Suprapubic skin (tissue), 4 donors: ENCODE data around the gene MSMP. TPM values are rescaled to one million over a fixed set of nuclear protein-coding genes. Genes with fewer than 3 reads are reported as not detected.

Experiments
- DNase-seq, 2 donors: peaks; one replicate each; pipeline ENCODE4 v3.0.0-alpha.2; 2019; ENCODE audit warnings: low spot score in 2 of 2
- H3K27ac ChIP-seq: fragments of 200-600 bp; sonication (generic); one replicate; pipeline ENCODE4 v1.5.1; 2019
- H3K27me3 ChIP-seq: fragments of 200-600 bp; sonication (generic); one replicate; pipeline ENCODE4 v1.5.1; 2019
- H3K36me3 ChIP-seq: fragments of 200-600 bp; sonication (generic); one replicate; pipeline ENCODE4 v1.5.1; 2019
- H3K4me1 ChIP-seq: fragments of 200-600 bp; sonication (generic); one replicate; pipeline ENCODE4 v1.5.1; 2019
- H3K4me3 ChIP-seq: fragments of 200-600 bp; sonication (generic); one replicate; pipeline ENCODE4 v1.5.1; 2019; ENCODE audit warnings: mild to moderate bottlenecking
- H3K9me3 ChIP-seq: fragments of 200-600 bp; sonication (generic); one replicate; pipeline ENCODE4 v1.5.1; 2019
- EP300 ChIP-seq: sonication (generic); formaldehyde crosslinking; IDR thresholded peaks from one replicate; pipeline ENCODE4 v1.6.1; 2017; ENCODE audit warnings: antibody characterized with exemption
- POLR2A ChIP-seq, 2 donors: fragments of 450-650 bp; IDR thresholded peaks; one replicate each; pipeline ENCODE4 v1.6.1; 2017; ENCODE audit warnings: antibody characterized with exemption in 2 of 2, mild to moderate bottlenecking in 2 of 2, moderate library complexity in 2 of 2
- POLR2AphosphoS5 ChIP-seq, 3 donors: sonication (generic); formaldehyde crosslinking; IDR thresholded peaks; one replicate each; pipeline ENCODE4 v1.6.1; 2017; ENCODE audit warnings: antibody characterized with exemption in 3 of 3
- WGBS: methylation state at CpG from one replicate; pipeline ENCODE4 v1.1.5; 2018; 5-methylcytosine and 5-hydroxymethylcytosine counted together
- total RNA-seq, 4 donors: library from RNA; depleted of rRNA; stranded (reverse); fragments of >200 nt; gene quantifications; one replicate each; pipeline ENCODE4 v1.1.0, GENCODE V29; 2016
- TF ChIP-seq, protein P1 (sequence below), 2 donors: fragments of 200-600 bp in 1 of 2; fragments of 450-650 bp in 1 of 2; sonication (generic) in 1 of 2; IDR thresholded peaks; one replicate each; pipeline ENCODE4 v1.5.1; 2016 to 2019; ENCODE audit warnings: antibody characterized with exemption in 2 of 2, mild to moderate bottlenecking in 1 of 2, moderate library complexity in 1 of 2

Gene MSMP, protein sequence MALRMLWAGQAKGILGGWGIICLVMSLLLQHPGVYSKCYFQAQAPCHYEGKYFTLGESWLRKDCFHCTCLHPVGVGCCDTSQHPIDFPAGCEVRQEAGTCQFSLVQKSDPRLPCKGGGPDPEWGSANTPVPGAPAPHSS
- total RNA-seq: not detected

DNA sequence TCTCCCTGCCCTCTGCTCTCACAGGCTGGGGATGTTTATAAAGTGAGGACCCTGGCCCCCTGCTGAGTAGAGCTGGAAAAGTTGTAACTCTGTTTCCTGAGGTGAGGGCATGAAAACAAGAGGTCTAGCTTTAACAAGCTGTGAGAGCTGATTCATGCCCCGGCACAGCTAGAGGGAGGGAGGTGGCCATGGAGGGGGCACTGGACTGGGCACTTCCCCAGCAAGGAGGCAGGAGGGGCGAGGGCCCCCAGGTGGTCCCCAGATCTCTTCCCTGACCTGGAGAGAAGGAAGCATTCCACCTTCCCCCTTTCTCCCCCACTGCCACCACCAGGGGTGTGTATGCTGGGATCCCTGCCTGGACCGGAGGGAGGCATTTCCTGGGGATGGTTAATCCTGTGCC, at the start of gene MSMP:
TSS of gene MSMP (minus strand) at position 13 of the 400 bp plus-strand sequence. CDS start 147 bp downstream, outside the sequence.
- H3K4me3 ChIP-seq: no peak within 1 kb of the TSS
- no peak for DNase-seq
- H3K27me3 ChIP-seq: no peaks in the 10 kb centered on the region
- no peak for TF ChIP-seq EP300
- TF ChIP-seq, protein P1, sequence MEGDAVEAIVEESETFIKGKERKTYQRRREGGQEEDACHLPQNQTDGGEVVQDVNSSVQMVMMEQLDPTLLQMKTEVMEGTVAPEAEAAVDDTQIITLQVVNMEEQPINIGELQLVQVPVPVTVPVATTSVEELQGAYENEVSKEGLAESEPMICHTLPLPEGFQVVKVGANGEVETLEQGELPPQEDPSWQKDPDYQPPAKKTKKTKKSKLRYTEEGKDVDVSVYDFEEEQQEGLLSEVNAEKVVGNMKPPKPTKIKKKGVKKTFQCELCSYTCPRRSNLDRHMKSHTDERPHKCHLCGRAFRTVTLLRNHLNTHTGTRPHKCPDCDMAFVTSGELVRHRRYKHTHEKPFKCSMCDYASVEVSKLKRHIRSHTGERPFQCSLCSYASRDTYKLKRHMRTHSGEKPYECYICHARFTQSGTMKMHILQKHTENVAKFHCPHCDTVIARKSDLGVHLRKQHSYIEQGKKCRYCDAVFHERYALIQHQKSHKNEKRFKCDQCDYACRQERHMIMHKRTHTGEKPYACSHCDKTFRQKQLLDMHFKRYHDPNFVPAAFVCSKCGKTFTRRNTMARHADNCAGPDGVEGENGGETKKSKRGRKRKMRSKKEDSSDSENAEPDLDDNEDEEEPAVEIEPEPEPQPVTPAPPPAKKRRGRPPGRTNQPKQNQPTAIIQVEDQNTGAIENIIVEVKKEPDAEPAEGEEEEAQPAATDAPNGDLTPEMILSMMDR (IDR thresholded peaks at IDR 0.05): no peak
- TF ChIP-seq POLR2A (IDR thresholded peaks at IDR 0.05): no peak
- TF ChIP-seq POLR2AphosphoS5 (IDR thresholded peaks at IDR 0.05): no peak
- H3K36me3 ChIP-seq: peaks cover 45% of the 10 kb centered on the region
- H3K27ac ChIP-seq: no peak within 1 kb of the TSS
- peaks cover 42% of the 10 kb centered on the region for H3K4me1 ChIP-seq
- WGBS: 67% methylated on average over 3 of the region's 3 CpGs
- H3K9me3 ChIP-seq: no peaks in the 10 kb centered on the region

DNA sequence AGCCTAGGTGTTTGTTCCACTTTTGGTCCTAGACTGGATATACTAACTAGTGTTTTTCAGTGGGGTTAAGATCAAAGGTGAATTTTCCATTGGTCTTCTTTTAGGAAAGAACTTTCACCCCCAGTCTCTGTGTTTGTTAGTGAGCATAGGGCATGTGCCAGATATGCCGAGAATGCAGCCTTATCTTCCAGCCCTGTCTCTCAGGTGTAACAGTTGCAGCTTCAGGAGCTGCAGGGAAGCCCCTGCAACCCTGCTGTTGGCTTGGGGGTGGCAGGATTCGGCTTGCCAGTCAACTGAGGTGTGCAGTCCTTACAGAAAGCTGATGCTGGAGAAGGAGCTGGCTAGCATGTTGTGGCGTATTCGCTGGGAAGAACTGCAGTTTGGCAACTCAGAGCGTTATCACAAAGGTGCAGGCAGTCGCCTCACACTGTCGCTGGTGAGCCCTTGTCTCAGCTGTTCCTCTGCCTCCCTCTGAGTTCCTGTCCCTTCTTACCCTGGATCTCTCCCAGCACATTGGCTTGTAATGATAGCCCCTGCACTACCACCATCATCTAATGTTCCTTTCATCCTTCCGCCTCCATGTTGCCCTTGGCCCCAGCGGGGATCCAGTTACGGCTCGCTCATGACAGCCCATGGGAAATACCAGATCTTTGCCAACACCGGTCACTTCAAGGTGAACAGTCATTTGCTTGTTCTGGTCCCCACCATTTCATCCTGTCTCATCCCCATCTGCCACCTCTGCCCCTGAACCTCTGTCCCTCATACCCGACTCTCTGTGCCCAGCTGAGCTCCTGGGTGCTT, 47.5 kb upstream of the MSMP start:
- WGBS: 97% methylated on average over 13 of the region's 13 CpGs
- Histone ChIP-seq H3K4me3 (no peak overlapping the region), H3K4me1 (no peaks in the 10 kb centered on the region), H3K27me3 (no peaks in the 10 kb centered on the region), H3K36me3 (peaks cover 33% of the 10 kb centered on the region), H3K27ac (no peak overlapping the region), H3K9me3 (no peaks in the 10 kb centered on the region)
- TF ChIP-seq POLR2A (IDR thresholded peaks at IDR 0.05) (no peak), POLR2AphosphoS5 (IDR thresholded peaks at IDR 0.05) (no peak), EP300 (no peak)
- TF ChIP-seq, protein P1 (IDR thresholded peaks at IDR 0.05): no peak
- no peak for DNase-seq

DNA sequence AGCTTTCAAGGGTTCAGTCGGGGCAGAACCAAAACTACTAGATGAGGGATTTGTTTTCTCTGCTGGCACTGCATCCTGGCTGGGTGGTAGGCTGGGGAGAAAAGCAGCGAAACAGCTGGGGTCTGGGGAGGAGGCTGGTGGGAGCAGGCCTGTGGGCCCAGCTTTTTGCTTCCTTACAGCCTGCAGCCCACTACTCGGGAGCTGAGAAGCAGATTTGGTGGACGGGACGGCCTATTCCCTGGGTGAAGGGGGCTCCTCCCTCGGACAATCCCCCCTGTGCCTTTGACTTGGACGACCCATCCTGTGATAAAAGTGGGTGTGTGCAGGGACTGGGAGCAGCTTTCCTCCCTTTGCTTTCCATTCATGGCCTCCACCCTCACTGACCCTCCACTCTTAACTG, 46.5 kb upstream of the MSMP start:
- WGBS: 79% methylated on average over 7 of the region's 7 CpGs
- H3K9me3 ChIP-seq: no peaks in the 10 kb centered on the region
- no peak for DNase-seq

DNA sequence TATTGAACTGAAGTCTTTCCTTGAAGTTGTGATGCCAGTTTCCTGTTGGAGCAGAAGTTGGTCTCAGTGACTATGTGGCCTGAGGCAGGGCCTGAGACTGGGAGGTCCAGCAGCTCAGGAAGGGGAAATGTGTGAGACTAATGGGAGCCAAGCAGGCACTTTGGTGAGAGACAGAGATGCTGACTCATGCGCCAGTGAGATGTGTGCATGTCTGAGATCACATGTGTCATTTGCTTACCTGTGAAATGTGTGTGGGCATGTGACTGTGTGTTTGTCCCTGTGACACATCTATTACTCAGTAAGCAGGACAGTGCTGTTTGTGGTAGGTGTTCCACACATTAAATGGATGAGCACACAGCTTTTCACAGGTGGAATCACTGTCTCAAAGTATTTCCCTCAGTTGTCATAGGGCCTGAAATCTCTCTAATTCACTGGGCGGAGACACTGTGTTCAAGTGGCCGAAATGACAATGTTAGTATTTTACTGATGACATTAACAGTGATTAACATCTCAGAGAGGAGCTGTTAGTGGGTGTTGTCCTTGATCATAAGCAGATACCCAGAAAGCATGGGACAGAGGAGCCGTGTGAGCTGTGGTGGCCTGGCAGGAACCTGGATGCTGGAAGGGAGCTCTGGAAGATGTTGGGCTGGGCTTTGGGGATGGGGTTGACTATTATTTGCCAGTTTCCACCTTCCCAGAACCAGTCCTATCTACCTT, 44.7 kb upstream of the MSMP start:
- no peaks in the 10 kb centered on the region for H3K27me3 ChIP-seq
- no peaks in the 10 kb centered on the region for H3K9me3 ChIP-seq
- peaks cover 22% of the 10 kb centered on the region for H3K36me3 ChIP-seq
- no peak overlapping the region for H3K27ac ChIP-seq
- no peak for DNase-seq
- no peak overlapping the region for H3K4me3 ChIP-seq
- 65% methylated on average over 4 of the region's 4 CpGs for WGBS
- H3K4me1 ChIP-seq: no peaks in the 10 kb centered on the region
- TF ChIP-seq, protein P1 (IDR thresholded peaks at IDR 0.05): no peak
- TF ChIP-seq EP300 (no peak), POLR2AphosphoS5 (IDR thresholded peaks at IDR 0.05) (no peak), POLR2A (IDR thresholded peaks at IDR 0.05) (no peak)

More for the DNA sequence above, 46.5 kb upstream of the MSMP start:
- Histone ChIP-seq H3K27ac (no peak overlapping the region), H3K4me1 (no peaks in the 10 kb centered on the region), H3K27me3 (no peaks in the 10 kb centered on the region), H3K4me3 (no peak overlapping the region), H3K36me3 (peaks cover 23% of the 10 kb centered on the region)
- TF ChIP-seq, protein P1 (IDR thresholded peaks at IDR 0.05): no peak
- TF ChIP-seq POLR2AphosphoS5 (IDR thresholded peaks at IDR 0.05) (no peak), EP300 (no peak), POLR2A (IDR thresholded peaks at IDR 0.05) (no peak)
